ENCODE results near the gene C11orf68.
"Not testable (repeated sequence)": the region's sequence is repeated elsewhere in the genome, so short reads cannot be mapped to it uniquely, and the experiment has no call there.

C11orf68 gene

GRCh38 chr11:65912845-65913244 lies 6.0 kb downstream of the C11orf68 start:
- DNase-seq (ENCODE audit: low read depth) = no peak

- DNase-seq (ENCODE audit: low read depth) = no peak
These were observed 6.9 kb downstream of the C11orf68 start for GRCh38 chr11:65911682-65912568.

- no peak for DNase-seq (ENCODE audit: low read depth)
These were observed 11.0 kb downstream of the C11orf68 start for GRCh38 chr11:65907878-65908277.

- DNase-seq (ENCODE audit: low read depth) = no peak
These were observed 12.3 kb downstream of the C11orf68 start for GRCh38 chr11:65906602-65907001.

- DNase-seq (ENCODE audit: low read depth) = no peak
These were observed 15.1 kb downstream of the C11orf68 start for GRCh38 chr11:65903715-65904114.

GRCh38 chr11:65903068-65903481 lies 15.8 kb downstream of the C11orf68 start:
- DNase-seq (ENCODE audit: low read depth) = no peak

- no peak for DNase-seq (ENCODE audit: low read depth)
These were observed 18.0 kb downstream of the C11orf68 start for GRCh38 chr11:65900899-65901180.

- DNase-seq (ENCODE audit: low read depth) = peak; percentile 97
These were observed 18.6 kb downstream of the C11orf68 start, which contains the start of gene FOSL1 for GRCh38 chr11:65900125-65900898. Gene FOSL1 (minus strand): TSS chr11:65900388. CDS start chr11:65900339, 49 bp downstream.

GRCh38 chr11:65899356-65900124 lies 19.3 kb downstream of the C11orf68 start:
- peak; percentile 44 for DNase-seq (ENCODE audit: low read depth)

GRCh38 chr11:65898656-65899355 lies 20.1 kb downstream of the C11orf68 start:
- no peak for DNase-seq (ENCODE audit: low read depth)

GRCh38 chr11:65897020-65897471 lies 21.8 kb downstream of the C11orf68 start:
- DNase-seq (ENCODE audit: low read depth) = no peak

GRCh38 chr11:65896034-65896999 lies 22.5 kb downstream of the C11orf68 start:
- no peak for DNase-seq (ENCODE audit: low read depth)

GRCh38 chr11:65895482-65895981 lies 23.3 kb downstream of the C11orf68 start:
- no peak for DNase-seq (ENCODE audit: low read depth)

- no peak for DNase-seq (ENCODE audit: low read depth)
These were observed 24.7 kb downstream of the C11orf68 start for GRCh38 chr11:65894034-65894591.

- no peak for DNase-seq (ENCODE audit: low read depth)
These were observed 26.1 kb downstream of the C11orf68 start for GRCh38 chr11:65892661-65893317.

GRCh38 chr11:65892137-65892540 lies 26.7 kb downstream of the C11orf68 start:
- DNase-seq (ENCODE audit: low read depth) = not testable (repeated sequence)

GRCh38 chr11:65891219-65892136 lies 27.4 kb downstream of the C11orf68 start:
- no peak for DNase-seq (ENCODE audit: low read depth)
